Astrocyte of the spinal cord (primary cell): ENCODE data around the gene PIGA.

Experiments used
- DNase-seq: peaks from one replicate; pipeline ENCODE4 v3.0.0; 2011; ENCODE audit warnings: low read depth, low spot score
- H3K4me3 ChIP-seq: 2 replicates; pipeline ENCODE4 v1.5.1; 2011; ENCODE audit warnings: low read depth, mild to moderate bottlenecking, low read length, moderate library complexity
- in situ Hi-C: cut with HindIII; loops from 2 replicates; pipeline ENCODE4 v1.10.0; 2017; ENCODE audit warnings: low sequenced_read_pairs
- TF ChIP-seq, protein P1 (sequence below): IDR thresholded peaks from 2 replicates; pipeline ENCODE4 v1.5.1; 2012; ENCODE audit warnings: low read depth, mild to moderate bottlenecking, low read length, inconsistent platforms

The PIGA gene

DNA sequence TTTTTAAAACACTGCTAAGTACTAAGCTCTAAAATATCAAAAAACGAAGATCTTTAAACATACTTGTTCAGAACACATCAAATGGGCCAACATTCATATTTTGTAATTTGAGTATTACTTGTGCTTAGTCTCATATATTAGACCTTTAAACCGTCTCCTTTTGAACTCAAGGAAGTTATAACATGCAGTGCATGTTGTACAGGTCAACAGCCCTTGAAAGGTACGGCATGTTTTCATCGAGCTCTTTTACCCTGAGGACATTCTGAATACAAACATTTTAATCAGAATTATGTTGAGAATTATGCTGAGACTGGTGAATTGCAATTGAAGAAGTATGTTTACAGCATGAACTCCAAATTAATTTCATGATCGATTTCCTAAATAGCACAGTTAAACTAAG lies 12.9 kb downstream of the PIGA start:
- no peak overlapping the region for H3K4me3 ChIP-seq
- in situ Hi-C loops, result no loop called here
- TF ChIP-seq, protein P1, sequence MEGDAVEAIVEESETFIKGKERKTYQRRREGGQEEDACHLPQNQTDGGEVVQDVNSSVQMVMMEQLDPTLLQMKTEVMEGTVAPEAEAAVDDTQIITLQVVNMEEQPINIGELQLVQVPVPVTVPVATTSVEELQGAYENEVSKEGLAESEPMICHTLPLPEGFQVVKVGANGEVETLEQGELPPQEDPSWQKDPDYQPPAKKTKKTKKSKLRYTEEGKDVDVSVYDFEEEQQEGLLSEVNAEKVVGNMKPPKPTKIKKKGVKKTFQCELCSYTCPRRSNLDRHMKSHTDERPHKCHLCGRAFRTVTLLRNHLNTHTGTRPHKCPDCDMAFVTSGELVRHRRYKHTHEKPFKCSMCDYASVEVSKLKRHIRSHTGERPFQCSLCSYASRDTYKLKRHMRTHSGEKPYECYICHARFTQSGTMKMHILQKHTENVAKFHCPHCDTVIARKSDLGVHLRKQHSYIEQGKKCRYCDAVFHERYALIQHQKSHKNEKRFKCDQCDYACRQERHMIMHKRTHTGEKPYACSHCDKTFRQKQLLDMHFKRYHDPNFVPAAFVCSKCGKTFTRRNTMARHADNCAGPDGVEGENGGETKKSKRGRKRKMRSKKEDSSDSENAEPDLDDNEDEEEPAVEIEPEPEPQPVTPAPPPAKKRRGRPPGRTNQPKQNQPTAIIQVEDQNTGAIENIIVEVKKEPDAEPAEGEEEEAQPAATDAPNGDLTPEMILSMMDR, result no peak
- DNase-seq, result no peak

DNA sequence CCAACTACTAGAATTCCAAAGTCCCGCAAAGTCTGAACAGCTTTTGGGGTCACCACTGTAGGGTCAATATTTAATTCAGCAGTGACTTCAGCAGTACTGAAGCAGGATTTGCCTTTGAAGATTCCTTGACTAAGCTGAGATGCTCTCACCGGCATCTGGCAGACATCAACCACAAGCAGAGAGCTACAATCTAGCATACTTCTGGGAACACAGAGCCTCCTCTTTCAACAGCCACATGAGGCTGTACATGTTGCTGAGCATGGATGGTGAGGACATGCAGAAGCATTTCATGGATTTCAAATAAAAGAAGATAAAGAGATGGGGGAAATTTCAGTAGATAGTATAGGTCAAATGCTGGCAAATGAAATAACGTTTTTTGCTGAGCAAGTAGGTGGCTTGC lies 13.3 kb downstream of the PIGA start:
- in situ Hi-C loops, result no loop called here
- DNase-seq, result no peak
- H3K4me3 ChIP-seq, result no peak overlapping the region
- TF ChIP-seq, protein P1, result no peak

DNA sequence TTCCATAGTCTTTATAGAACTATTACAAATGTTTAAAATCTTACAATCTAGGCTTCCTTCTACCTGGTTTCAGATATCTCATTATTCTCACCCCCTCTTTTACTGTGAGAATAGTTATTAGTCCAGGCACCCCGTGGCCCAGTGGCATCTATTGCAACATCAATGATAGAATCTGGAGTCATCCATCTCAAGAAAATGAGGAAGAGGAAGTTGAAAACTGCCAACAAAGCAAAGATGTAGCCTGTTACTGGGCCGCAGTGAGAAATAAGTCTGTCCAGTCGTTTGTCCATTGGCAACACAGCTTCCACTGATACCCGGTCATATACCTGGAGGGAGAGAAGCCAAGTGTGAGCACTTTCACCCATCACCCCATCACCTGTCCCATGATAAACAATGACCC lies 13.9 kb downstream of the PIGA start:
- in situ Hi-C loops, result no loop called here
- TF ChIP-seq, protein P1, result no peak
- H3K4me3 ChIP-seq, result no peak overlapping the region
- no peak for DNase-seq

DNA sequence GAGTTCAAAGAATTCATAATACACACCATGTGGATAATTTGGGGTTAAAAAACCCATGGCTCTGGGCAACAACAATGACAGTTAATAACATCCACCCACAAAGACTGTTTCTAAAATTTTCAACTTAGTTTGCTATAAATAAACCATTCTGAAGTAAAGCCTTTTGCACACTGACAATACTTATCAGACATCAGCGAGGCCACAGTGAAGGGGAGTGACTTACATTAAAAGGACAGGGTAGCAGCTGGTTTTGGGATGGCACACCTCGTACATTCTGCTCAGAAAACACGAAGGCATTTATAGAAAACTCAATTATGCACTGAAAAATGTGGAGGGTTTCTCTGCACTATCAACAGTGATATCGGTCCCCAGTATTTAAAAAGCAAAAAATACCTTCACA lies 15.0 kb downstream of the PIGA start:
- in situ Hi-C loops, result no loop called here

DNA sequence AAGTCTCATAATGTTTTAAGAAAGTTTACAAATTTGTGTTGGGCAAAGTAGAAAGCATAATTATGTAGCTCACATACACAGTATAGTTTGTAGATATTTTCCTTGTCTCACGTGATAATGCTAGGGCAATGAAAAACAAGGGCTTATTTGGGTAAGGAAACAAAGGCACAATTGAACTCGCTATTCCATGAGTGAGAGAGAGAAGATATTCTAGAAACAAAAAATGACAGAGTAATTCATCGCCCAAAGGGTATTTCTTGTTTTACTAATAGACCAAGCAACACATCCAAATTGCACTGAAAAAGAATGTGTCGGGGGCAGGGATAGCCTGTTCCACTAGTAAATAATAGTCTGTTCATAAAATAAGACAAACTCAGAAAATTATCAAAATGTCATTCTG lies 16.2 kb downstream of the PIGA start:
- no peak for DNase-seq
- in situ Hi-C loops, result no loop called here
- TF ChIP-seq, protein P1, result no peak

More for the DNA sequence above, 15.0 kb downstream of the PIGA start:
- H3K4me3 ChIP-seq, result no peak overlapping the region
- DNase-seq, result no peak
- TF ChIP-seq, protein P1, result no peak

DNA sequence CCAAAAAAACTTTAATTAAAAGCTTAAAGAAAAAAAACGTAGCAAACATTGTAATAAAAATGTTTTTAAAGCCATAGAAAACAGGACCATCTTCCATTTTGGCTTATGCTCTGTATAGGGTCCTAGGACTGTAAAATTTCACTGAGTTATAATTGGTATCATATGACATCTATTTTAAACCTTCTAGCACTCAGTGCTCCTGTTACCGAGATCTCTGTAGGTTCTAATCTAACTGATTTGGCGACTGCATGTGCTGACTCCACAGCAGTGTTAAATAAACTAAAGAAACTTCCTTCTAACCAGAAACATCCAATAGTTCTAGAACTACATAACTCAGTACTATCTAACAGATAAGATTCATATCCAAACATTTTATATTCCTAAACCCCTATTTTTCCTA lies 19.8 kb downstream of the PIGA start, which contains the start of gene ASB11:
ASB11 (minus strand) TSS at position 132 of the 400 bp plus-strand sequence; CDS start at position 97, 35 bp downstream.
- H3K4me3 ChIP-seq, result no peak within 1 kb of the TSS
- TF ChIP-seq, protein P1, result no peak
- DNase-seq, result no peak
- in situ Hi-C loops, result no loop called here

More for the DNA sequence above, 16.2 kb downstream of the PIGA start:
- H3K4me3 ChIP-seq, result no peak overlapping the region

DNA sequence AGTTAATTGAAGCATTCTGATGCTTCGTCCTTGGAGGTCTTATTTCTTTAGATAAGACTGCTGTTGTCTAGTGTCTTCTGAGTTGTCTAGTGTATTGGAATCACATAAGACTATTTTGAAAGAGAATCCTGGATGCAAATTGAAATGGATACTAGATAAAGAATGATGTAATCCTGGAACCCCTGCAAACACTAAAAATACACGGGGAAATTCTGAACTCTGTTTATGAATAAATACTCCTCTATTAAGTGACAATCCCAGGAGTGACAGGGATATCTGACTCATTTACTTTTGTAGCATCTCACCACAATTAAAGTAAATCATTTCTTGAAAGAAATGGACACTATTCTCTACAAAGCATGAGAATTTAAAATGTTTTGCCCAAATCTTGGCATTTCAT lies 20.9 kb downstream of the PIGA start:
- H3K4me3 ChIP-seq, result no peak overlapping the region
- DNase-seq, result no peak
- in situ Hi-C loops, result no loop called here
- TF ChIP-seq, protein P1, result no peak
